Fibroblast of peridontal ligament (primary cell): ENCODE data around the gene YY1AP1.
A peak's percentile ranks its signal among the peaks of the same experiment; 100 is the strongest.
"Not testable (repeated sequence)": the region's sequence is repeated elsewhere in the genome, so short reads cannot be mapped to it uniquely, and the experiment has no call there.

ENCODE experiments used
- DNase-seq: peaks from one replicate; pipeline ENCODE4 v3.0.0-alpha.2; 2010; ENCODE audit errors: extremely low read depth

Gene YY1AP1

DNA sequence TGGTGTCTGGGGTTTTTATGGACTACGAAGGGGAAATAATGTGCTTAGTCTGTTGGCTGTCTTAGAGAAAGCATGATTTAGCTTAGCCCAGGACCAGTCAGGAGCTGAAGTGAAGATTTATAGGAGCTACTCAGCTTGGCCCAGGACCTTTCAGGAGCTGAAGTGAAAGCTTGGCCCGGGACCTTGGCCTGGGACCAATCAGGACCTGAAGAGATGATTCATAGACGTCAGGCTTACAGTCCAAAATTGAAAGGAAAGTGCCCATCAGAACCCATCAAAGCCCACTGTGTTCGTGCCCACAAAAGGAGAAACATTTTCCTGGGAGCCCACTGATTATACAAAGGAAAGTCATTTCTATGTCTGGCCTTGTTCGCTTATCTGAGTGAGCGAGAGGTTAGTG lies 42.9 kb downstream of the YY1AP1 start:
- DNase-seq, result peak; percentile 45

GRCh38 chr1:155645034-155645598 lies 43.5 kb downstream of the YY1AP1 start:
- DNase-seq, result no peak

- no peak for DNase-seq
These were observed 45.3 kb downstream of the YY1AP1 start for GRCh38 chr1:155643230-155643629.

- DNase-seq, result not testable (repeated sequence)
These were observed 45.9 kb downstream of the YY1AP1 start for GRCh38 chr1:155642559-155643180.

DNA sequence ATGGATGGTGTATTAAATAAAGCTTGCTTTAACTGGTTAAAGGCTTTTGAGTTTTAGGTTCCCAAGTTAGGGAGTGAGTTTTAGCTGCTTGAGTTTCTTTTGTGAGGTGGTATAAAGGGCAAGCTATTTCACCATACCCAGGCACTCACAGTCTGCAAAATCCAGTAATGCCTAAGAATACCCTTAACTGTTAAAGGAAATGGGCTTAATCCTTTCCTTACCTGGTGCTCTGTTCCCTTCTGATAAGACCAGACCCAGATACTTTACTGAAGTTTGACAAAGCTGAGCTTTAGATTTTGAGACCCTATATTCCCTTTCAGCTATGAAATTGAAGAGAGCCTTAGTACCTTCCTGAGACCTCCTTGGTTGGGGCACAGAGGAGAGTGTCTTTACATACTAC lies 48.2 kb downstream of the YY1AP1 start:
- no peak for DNase-seq

GRCh38 chr1:155636397-155637153 lies 52.0 kb downstream of the YY1AP1 start:
- DNase-seq, result no peak

DNA sequence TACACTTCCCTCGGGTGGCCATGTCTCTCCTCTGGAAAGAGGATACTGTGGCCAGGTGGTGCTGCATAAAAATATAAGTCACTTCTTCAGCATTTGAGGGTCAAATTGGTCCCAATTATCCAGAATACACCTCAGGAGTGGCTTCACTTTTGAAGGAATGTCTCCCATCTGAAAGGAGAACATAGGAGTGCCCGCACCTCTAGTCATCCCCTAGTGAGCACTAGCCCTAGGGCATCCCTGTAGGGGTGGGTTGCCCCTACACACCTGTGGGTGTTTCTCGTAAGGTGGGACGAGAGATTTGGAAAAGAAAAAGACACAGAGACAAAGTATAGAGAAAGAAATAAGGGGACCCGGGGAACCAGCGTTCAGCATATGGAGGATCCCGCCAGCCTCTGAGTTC lies 62.1 kb downstream of the YY1AP1 start:
- not testable (repeated sequence) for DNase-seq

DNA sequence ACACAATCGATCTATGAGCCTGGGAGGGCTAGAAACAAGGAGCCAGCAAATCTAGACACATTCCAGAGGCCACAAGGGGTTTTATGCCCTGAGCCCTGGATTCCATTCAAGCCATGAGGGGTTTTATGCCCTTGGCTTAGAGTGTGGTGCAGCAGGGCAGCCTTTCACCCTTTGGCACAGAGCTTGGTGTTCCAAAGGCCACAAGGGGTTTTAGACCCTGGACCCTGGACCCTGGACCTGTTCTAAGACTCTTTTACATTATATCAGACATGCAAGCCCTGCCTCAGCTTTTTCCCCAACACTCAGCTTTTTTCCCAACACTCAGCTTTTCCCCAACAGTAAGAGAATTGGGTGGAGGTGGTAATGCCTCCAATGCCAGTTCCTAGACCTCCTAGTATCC lies 65.2 kb downstream of the YY1AP1 start:
- no peak for DNase-seq

GRCh38 chr1:155622191-155622590 lies 66.4 kb downstream of the YY1AP1 start:
- no peak for DNase-seq

DNA sequence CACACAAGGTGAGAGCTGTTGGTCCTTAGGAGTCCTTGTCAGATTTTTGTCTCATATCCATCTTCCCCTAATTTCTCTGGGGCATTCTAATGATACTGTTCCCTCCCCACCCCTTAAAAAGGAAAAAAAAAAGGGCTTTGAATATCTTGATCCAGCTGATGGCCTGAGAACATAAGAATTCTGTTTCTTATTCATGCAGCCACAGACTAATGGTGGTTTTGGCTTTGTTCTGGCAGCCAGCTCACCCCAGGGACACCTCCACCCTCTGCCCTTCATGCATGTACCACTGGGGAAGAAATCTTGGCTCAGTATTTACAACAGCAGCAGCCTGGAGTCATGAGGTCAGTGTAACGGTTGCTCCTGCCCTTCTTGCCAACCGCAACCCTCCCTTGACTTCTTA lies 75.3 kb downstream of the YY1AP1 start:
- DNase-seq, result peak; percentile 43

DNA sequence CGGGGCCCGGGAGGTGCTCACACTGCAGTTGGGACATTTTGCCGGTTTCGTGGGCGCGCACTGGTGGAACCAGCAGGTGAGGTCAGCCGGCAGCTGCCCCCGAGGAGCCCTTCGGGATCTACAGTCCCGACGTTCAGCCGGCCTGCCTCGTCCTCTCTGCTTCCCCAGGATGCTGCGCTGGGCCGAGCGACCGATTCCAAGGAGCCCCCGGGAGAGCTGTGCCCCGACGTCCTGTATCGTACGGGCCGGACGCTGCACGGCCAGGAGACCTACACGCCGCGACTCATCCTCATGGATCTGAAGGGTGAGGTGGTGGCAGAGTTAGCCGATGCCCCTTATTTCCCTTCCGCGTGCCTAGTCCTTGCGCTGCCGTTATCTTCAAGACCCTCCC lies 78.3 kb downstream of the YY1AP1 start:
- not testable (repeated sequence) for DNase-seq

- peak; percentile 94 for DNase-seq
These were observed 78.9 kb downstream of the YY1AP1 start, which contains the start of gene MSTO1 for GRCh38 chr1:155609515-155610256. Gene MSTO1 (plus strand): TSS chr1:155610218. CDS start chr1:155610249, 31 bp downstream.
